Right lobe of liver (tissue), 6 donors: ENCODE data around the gene KRT76. TPM values are rescaled to one million over a fixed set of nuclear protein-coding genes. Genes with fewer than 3 reads are reported as not detected.

ENCODE experiments used
- ATAC-seq, 4 donors: fragments of 200-7000 bp; cut with Tn5 transposase; one replicate each; pipeline ENCODE4 v1.9.1; 2020; ENCODE audit warnings: mild to moderate bottlenecking in 4 of 4, moderate library complexity in 4 of 4
- DNase-seq, 3 donors: peaks; one replicate each; pipeline ENCODE4 v3.0.0-alpha.2; 2020
- H3K27ac ChIP-seq, 3 donors: fragments of 200-600 bp; one replicate each; pipeline ENCODE4 v1.8.0; 2022
- H3K27me3 ChIP-seq, 2 donors: fragments of 200-600 bp; one replicate each; pipeline ENCODE4 v1.8.0; 2022
- H3K36me3 ChIP-seq, 4 donors: fragments of 200-600 bp; sonication (generic) in 1 of 4; one replicate each; pipeline versions ENCODE4 v1.5.1 to v1.8.0; 2017 to 2022; ENCODE audit warnings: control low read depth in 1 of 4
- H3K4me1 ChIP-seq, 4 donors: fragments of 200-600 bp; sonication (generic) in 1 of 4; one replicate each; pipeline versions ENCODE4 v1.5.1 to v1.8.0; 2017 to 2022; ENCODE audit warnings: control low read depth in 1 of 4
- H3K4me3 ChIP-seq, 3 donors: fragments of 200-600 bp; one replicate each; pipeline ENCODE4 v1.8.0; 2022
- H3K9me3 ChIP-seq, 4 donors: fragments of 200-600 bp; sonication (generic) in 1 of 4; one replicate each; pipeline versions ENCODE4 v1.5.1 to v1.8.0; 2017 to 2022; ENCODE audit warnings: control low read depth in 1 of 4
- CTCF ChIP-seq, 4 donors: fragments of 200-600 bp in 3 of 4; fragments of 450-650 bp in 1 of 4; IDR thresholded peaks; one replicate each; pipeline versions ENCODE4 v1.5.1 to v1.8.0; 2016 to 2022; ENCODE audit warnings: antibody characterized with exemption in 4 of 4, mild to moderate bottlenecking in 2 of 4
- POLR2A ChIP-seq: fragments of 450-650 bp; IDR thresholded peaks from one replicate; pipeline ENCODE4 v1.6.1; 2017; ENCODE audit warnings: antibody characterized with exemption, mild to moderate bottlenecking
- WGBS: methylation state at CpG from one replicate; pipeline ENCODE4 v1.1.6; 2018; ENCODE audit warnings: low coverage, low lambda C conversion rate; ENCODE audit not compliant: insufficient coverage; ENCODE audit errors: missing lambda C conversion rate; 5-methylcytosine and 5-hydroxymethylcytosine counted together
- intact Hi-C, 2 donors: fragments of 100-400 bp; cut with DNase I; formaldehyde crosslinking; loops; one replicate each; pipeline versions ENCODE4 v1.11.2 to v1.14.1; 2022
- total RNA-seq, 6 experiments: library from RNA; depleted of rRNA in 2 of 6; stranded (reverse); fragments of >200 nt in 2 of 6; fragmentation: NEBNext Ultra II Directional in 3 of 6; extraction: Animal tissue kit (Norgen Biotek cat#: 25700) in 3 of 6; gene quantifications; one replicate each; pipeline versions ENCODE4 v1.1.0 to v1.2.4, GENCODE V29; 2016 to 2023
- donor health status: DM: no; HTN: yes; CAD: no.
- donor health status: DM: no; HTN: no; CAD: no.
- donor health status: DM: no; HTN: no; CAD: no.
- donor health status: DM: no; HTN: yes; CAD: no.
- donor health status: DM: no; HTN: yes; CAD: no.

The KRT76 gene
- total RNA-seq, 6 experiments from 2014 or later = not detected

- H3K9me3 ChIP-seq = no peaks in the 10 kb centered on the region
- TF ChIP-seq POLR2A (no peak), CTCF (IDR thresholded peaks at IDR 0.05) (no peak)
- intact Hi-C loops = no loop called here
- H3K4me3 ChIP-seq = no peak overlapping the region
- no peaks in the 10 kb centered on the region for H3K4me1 ChIP-seq
- 62% methylated on average over 3 of the region's 6 CpGs for WGBS
- H3K27ac ChIP-seq = no peak overlapping the region
- no peaks in the 10 kb centered on the region for H3K36me3 ChIP-seq
- DNase-seq (no peak), ATAC-seq (no peak)
- H3K27me3 ChIP-seq = no peaks in the 10 kb centered on the region
Measured at GRCh38 chr12:52787324-52788191, 10.4 kb upstream of the KRT76 start.

- ATAC-seq = no peak
- intact Hi-C loops = no loop called here
- no peak for TF ChIP-seq POLR2A
- TF ChIP-seq CTCF (IDR thresholded peaks at IDR 0.05) = no peak
- Histone ChIP-seq H3K4me1 (no peaks in the 10 kb centered on the region), H3K27me3 (no peaks in the 10 kb centered on the region), H3K27ac (no peak overlapping the region), H3K4me3 (no peak overlapping the region), H3K36me3 (no peaks in the 10 kb centered on the region), H3K9me3 (no peaks in the 10 kb centered on the region)
- 31% methylated on average over 2 of the region's 3 CpGs for WGBS
- no peak for DNase-seq
Measured at GRCh38 chr12:52784909-52785308, 7.8 kb upstream of the KRT76 start.

- Histone ChIP-seq H3K27ac (no peak overlapping the region), H3K9me3 (no peaks in the 10 kb centered on the region), H3K27me3 (no peaks in the 10 kb centered on the region), H3K36me3 (no peaks in the 10 kb centered on the region), H3K4me3 (no peak overlapping the region), H3K4me1 (no peaks in the 10 kb centered on the region)
- TF ChIP-seq POLR2A (no peak), CTCF (IDR thresholded peaks at IDR 0.05) (no peak)
- intact Hi-C loops = no loop called here
- 69% methylated on average over 6 of the region's 7 CpGs for WGBS
- ATAC-seq = no peak
- DNase-seq = no peak
Measured at GRCh38 chr12:52783563-52784316, 6.6 kb upstream of the KRT76 start.

GRCh38 chr12:52782502-52782901, 5.4 kb upstream of the KRT76 start:
- TF ChIP-seq CTCF (IDR thresholded peaks at IDR 0.05) (no peak), POLR2A (no peak)
- Histone ChIP-seq H3K4me1 (no peaks in the 10 kb centered on the region), H3K36me3 (no peaks in the 10 kb centered on the region), H3K4me3 (no peak overlapping the region), H3K9me3 (no peaks in the 10 kb centered on the region), H3K27me3 (no peaks in the 10 kb centered on the region), H3K27ac (no peak overlapping the region)
- no peak for ATAC-seq
- WGBS = 79% methylated on average over 4 of the region's 4 CpGs
- no peak for DNase-seq
- intact Hi-C loops = no loop called here
